Mesendoderm (in vitro differentiated cells): ENCODE measurements around the gene NPAT.

Source experiments
- DNase-seq: peaks from one replicate; pipeline ENCODE4 v3.0.0; 2013
- H2AK5ac ChIP-seq: 2 replicates; pipeline ENCODE4 v1.6.1; 2013; ENCODE audit warnings: low read length, inconsistent platforms
- H2BK120ac ChIP-seq: 2 replicates; pipeline ENCODE4 v1.6.1; 2013; ENCODE audit warnings: low read depth, mild to moderate bottlenecking, low read length, moderate library complexity, mixed read lengths
- H2BK15ac ChIP-seq: replicated peaks from 2 replicates; pipeline ENCODE4 v1.6.1; 2013; ENCODE audit warnings: low read depth, mild to moderate bottlenecking, moderate library complexity
- H2BK5ac ChIP-seq: 2 replicates; pipeline ENCODE4 v1.6.1; 2013; ENCODE audit warnings: low read length, inconsistent platforms
- H3K18ac ChIP-seq: 2 replicates; pipeline ENCODE4 v1.6.1; 2013; ENCODE audit warnings: mild to moderate bottlenecking, low read length, mixed read lengths
- H3K23ac ChIP-seq: one replicate; pipeline ENCODE4 v1.6.1; 2013; ENCODE audit warnings: low read length
- H3K27ac ChIP-seq: 2 replicates; pipeline ENCODE4 v1.5.1; 2013; ENCODE audit warnings: low read depth, mild to moderate bottlenecking, inconsistent platforms, low read length, moderate library complexity
- H3K27me3 ChIP-seq: 2 replicates; pipeline ENCODE4 v1.6.1; 2013; ENCODE audit warnings: low read length, control low read depth, mild to moderate bottlenecking, inconsistent platforms; ENCODE audit not compliant: insufficient read depth, poor library complexity
- H3K36me3 ChIP-seq: 2 replicates; pipeline ENCODE4 v1.6.1; 2013; ENCODE audit warnings: low read length, inconsistent platforms; ENCODE audit not compliant: control insufficient read depth, insufficient read depth
- H3K4ac ChIP-seq: one replicate; pipeline ENCODE4 v1.6.1; 2013; ENCODE audit warnings: low read depth, mild to moderate bottlenecking, low read length, moderate library complexity
- H3K4me1 ChIP-seq: 2 replicates; pipeline ENCODE4 v1.6.1; 2013; ENCODE audit warnings: low read depth, low read length, inconsistent platforms; ENCODE audit not compliant: control insufficient read depth
- H3K4me2 ChIP-seq: 2 replicates; pipeline ENCODE4 v1.6.1; 2013; ENCODE audit warnings: low read length
- H3K4me3 ChIP-seq: 2 replicates; pipeline ENCODE4 v1.5.1; 2013; ENCODE audit warnings: mild to moderate bottlenecking, low read length
- H3K56ac ChIP-seq: one replicate; pipeline ENCODE4 v1.6.1; 2013; ENCODE audit warnings: low read length
- H3K79me1 ChIP-seq: 2 replicates; pipeline ENCODE4 v1.6.1; 2013; ENCODE audit warnings: low read length, inconsistent platforms
- H3K79me2 ChIP-seq: 2 replicates; pipeline ENCODE4 v1.6.1; 2013; ENCODE audit warnings: mild to moderate bottlenecking, low read length; ENCODE audit not compliant: control insufficient read depth, insufficient read depth
- H3K9ac ChIP-seq: 2 replicates; pipeline ENCODE4 v1.6.1; 2013; ENCODE audit warnings: low read length, inconsistent platforms
- H4K5ac ChIP-seq: one replicate; pipeline ENCODE4 v1.6.1; 2013; ENCODE audit warnings: low read length
- H4K8ac ChIP-seq: one replicate; pipeline ENCODE4 v1.6.1; 2013; ENCODE audit warnings: low read depth, mild to moderate bottlenecking, control low read depth, low read length, moderate library complexity
- WGBS: extraction: QIAGEN DNeasy Blood & Tissue Kit; methylation state at CpG from one replicate; pipeline ENCODE4 v1.1.7; 2013; ENCODE audit warnings: low lambda C conversion rate, missing lambda C conversion rate; ENCODE audit not compliant: insufficient coverage; ENCODE audit errors: extremely low coverage; 5-methylcytosine and 5-hydroxymethylcytosine counted together

Gene NPAT

DNA sequence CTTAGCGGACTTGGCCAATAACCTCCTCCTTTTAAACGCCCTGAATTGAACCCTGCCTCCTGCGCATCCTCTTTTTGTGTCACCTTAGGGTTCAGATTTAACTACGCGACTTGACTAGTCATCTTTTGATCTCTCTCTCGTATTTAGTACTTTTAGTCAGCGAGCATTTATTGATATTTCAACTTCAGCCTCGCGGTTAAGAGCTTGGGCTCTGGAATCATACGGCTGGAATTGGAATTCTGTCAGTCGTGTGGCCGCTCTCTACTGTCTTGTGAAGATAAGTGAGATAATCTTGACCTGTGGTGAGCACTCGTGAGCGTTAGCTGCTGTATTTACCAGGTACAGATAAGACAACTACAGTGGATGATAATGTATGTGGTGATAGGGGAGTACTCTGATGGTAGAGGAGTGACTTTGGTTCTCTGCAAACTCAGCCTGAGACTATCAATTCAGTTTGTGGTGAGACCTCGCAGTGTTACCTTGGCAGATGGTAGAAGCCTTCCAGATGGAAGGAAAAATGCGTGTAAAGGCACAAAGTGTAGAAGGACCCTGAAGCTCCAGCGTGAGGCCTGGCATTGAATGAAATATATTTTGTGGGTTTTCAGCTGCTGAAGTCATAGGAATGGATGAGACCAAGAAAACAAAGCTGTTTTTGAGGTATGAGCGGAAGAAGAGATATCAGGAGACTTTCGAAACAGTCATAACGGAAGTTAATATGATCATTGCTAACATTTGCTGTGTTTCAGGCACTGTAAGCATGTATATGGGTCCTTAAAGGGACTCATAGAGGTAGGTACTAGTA, 1.1 kb upstream of the NPAT start:
- H3K9ac ChIP-seq, result peak overlapping the region; percentile 97
- no peaks in the 10 kb centered on the region for H3K27me3 ChIP-seq
- H3K4ac ChIP-seq, result peak overlapping the region; percentile 47
- WGBS, result no CpG with 5 or more reads among the region's 20 CpGs
- H3K79me1 ChIP-seq, result peaks cover 9% of the 10 kb centered on the region
- H3K27ac ChIP-seq, result peak overlapping the region; percentile 97
- H3K36me3 ChIP-seq, result no peaks in the 10 kb centered on the region
- no peak overlapping the region for H2BK120ac ChIP-seq
- H3K4me3 ChIP-seq, result peak overlapping the region; percentile 77
- H3K4me2 ChIP-seq, result peak overlapping the region; percentile 85
- H3K18ac ChIP-seq, result peak overlapping the region; percentile 35
- H3K4me1 ChIP-seq, result peaks cover 10% of the 10 kb centered on the region
- H2AK5ac ChIP-seq, result peak overlapping the region; percentile 40
- peak; percentile 91 for DNase-seq
- H4K8ac ChIP-seq, result no peak overlapping the region
- H3K79me2 ChIP-seq, result peaks cover 57% of the 10 kb centered on the region
- H4K5ac ChIP-seq, result peak overlapping the region; percentile 50
- no peak overlapping the region for H2BK5ac ChIP-seq
- H3K23ac ChIP-seq, result no peak overlapping the region
- peak overlapping the region; percentile 99 for H3K56ac ChIP-seq
- no peak overlapping the region for H2BK15ac ChIP-seq

DNA sequence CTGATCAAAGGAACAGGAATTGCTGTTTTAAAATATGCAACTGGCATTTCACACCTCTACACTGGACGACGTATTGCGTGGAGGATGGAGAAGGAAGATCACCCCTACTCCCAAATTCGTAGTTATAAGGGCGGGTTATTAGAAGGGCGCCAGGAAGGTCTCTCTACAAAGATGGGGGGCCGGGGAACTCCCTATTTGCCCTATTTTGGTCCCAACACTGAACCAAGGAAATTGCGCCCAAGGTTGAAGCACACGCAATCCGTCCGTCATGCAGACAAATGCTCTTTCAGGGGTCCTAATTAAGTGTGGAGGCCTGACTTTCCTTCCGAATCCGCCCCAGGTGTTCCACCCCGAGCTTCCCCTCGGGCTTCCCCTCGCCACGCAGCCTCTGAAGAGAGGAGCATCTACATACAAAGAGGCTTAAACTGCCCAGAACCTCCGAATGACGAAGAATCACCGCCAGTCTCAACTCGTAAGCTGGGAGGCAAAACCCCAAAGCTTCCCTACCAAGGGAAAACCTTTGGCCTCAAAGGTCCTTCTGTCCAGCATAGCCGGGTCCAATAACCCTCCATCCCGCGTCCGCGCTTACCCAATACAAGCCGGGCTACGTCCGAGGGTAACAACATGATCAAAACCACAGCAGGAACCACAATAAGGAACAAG, 396 bp downstream of the NPAT start:
- H3K23ac ChIP-seq, result peak overlapping the region; percentile 1
- no peak overlapping the region for H4K5ac ChIP-seq
- no peak overlapping the region for H4K8ac ChIP-seq
- no peaks in the 10 kb centered on the region for H3K36me3 ChIP-seq
- H3K9ac ChIP-seq, result peak overlapping the region; percentile 83
- peaks cover 11% of the 10 kb centered on the region for H3K4me1 ChIP-seq
- peak overlapping the region; percentile 86 for H3K56ac ChIP-seq
- peaks cover 10% of the 10 kb centered on the region for H3K79me1 ChIP-seq
- no peak overlapping the region for H2BK15ac ChIP-seq
- no CpG with 5 or more reads among the region's 29 CpGs for WGBS
- peaks cover 60% of the 10 kb centered on the region for H3K79me2 ChIP-seq
- H3K4me2 ChIP-seq, result peak overlapping the region; percentile 54
- H2BK5ac ChIP-seq, result peak overlapping the region; percentile 2
- H3K4me3 ChIP-seq, result peak overlapping the region; percentile 57
- H2BK120ac ChIP-seq, result no peak overlapping the region
- no peak overlapping the region for H2AK5ac ChIP-seq
- H3K27ac ChIP-seq, result peak overlapping the region; percentile 74
- no peak for DNase-seq
- peak overlapping the region; percentile 63 for H3K18ac ChIP-seq
- no peaks in the 10 kb centered on the region for H3K27me3 ChIP-seq
- peak overlapping the region; percentile 26 for H3K4ac ChIP-seq

DNA sequence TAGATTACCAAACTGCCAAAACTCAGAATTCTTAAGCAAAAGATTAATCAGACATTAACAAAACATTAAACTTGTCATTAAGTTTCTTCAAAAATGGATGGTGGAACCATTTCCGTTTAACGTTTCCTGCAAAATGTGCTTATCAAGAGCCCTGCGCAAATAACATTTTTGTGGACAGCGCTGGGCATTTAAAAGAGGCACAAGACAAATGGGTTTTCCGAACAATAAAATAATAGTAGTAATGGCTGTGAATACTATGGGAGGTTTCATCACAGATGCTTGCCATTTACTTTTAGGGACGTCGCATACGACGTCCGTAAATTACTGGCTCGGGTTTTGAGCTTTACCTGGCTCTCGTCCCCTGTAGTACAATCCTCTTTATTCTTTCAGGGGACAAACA, 1.1 kb downstream of the NPAT start:
- H3K9ac ChIP-seq, result peak overlapping the region; percentile 83
- no peak overlapping the region for H2BK120ac ChIP-seq
- no peaks in the 10 kb centered on the region for H3K27me3 ChIP-seq
- peaks cover 59% of the 10 kb centered on the region for H3K79me2 ChIP-seq
- H3K79me1 ChIP-seq, result peaks cover 13% of the 10 kb centered on the region
- H3K56ac ChIP-seq, result peak overlapping the region; percentile 86
- no peak overlapping the region for H2AK5ac ChIP-seq
- H3K4me2 ChIP-seq, result peak overlapping the region; percentile 54
- no CpG with 5 or more reads among the region's 12 CpGs for WGBS
- no peak overlapping the region for H3K4ac ChIP-seq
- no peak overlapping the region for H3K18ac ChIP-seq
- no peak overlapping the region for H3K23ac ChIP-seq
- no peak overlapping the region for H2BK15ac ChIP-seq
- H3K27ac ChIP-seq, result no peak overlapping the region
- H4K5ac ChIP-seq, result no peak overlapping the region
- no peak overlapping the region for H4K8ac ChIP-seq
- peak overlapping the region; percentile 57 for H3K4me3 ChIP-seq
- no peak overlapping the region for H2BK5ac ChIP-seq
- no peak for DNase-seq
- H3K36me3 ChIP-seq, result no peaks in the 10 kb centered on the region
- peaks cover 11% of the 10 kb centered on the region for H3K4me1 ChIP-seq

DNA sequence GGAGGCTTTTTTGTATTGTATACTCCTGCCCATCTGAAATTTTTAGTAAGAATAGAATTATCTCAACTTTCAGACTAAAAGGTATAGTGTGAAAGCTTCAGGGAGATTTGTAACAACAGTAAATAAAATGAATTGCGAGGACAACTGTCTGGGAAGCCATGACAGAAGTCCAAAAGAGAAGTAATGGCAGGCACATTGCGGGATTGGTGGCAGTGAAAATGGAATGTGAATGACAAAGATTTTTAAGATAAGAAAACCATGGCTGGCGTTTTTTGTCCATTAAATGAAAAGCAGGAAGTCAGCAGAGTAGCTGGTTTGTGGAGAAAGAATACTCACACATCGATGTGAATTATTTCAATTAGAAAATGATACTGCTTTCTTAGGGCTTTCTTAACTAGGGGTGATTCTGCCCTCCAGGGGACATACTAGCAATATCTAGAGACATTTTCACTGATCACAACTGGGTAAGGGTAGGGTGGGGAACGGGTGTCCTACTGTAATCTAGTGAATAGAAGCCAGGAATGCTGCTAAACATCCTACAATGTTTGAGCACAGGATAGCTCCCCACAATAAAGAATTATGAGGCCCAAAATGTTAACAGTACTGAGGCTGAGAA, 1.6 kb downstream of the NPAT start:
- H3K9ac ChIP-seq, result peak overlapping the region; percentile 83
- no peak overlapping the region for H2BK120ac ChIP-seq
- H3K23ac ChIP-seq, result no peak overlapping the region
- no peak overlapping the region for H2BK5ac ChIP-seq
- H3K27me3 ChIP-seq, result no peaks in the 10 kb centered on the region
- peaks cover 11% of the 10 kb centered on the region for H3K4me1 ChIP-seq
- peaks cover 59% of the 10 kb centered on the region for H3K79me2 ChIP-seq
- H2BK15ac ChIP-seq, result no peak overlapping the region
- no peak overlapping the region for H3K4ac ChIP-seq
- H3K4me2 ChIP-seq, result peak overlapping the region; percentile 54
- H4K8ac ChIP-seq, result no peak overlapping the region
- no peak overlapping the region for H4K5ac ChIP-seq
- no peaks in the 10 kb centered on the region for H3K36me3 ChIP-seq
- WGBS, result no CpG with 5 or more reads among the region's 5 CpGs
- peak overlapping the region; percentile 71 for H3K56ac ChIP-seq
- H2AK5ac ChIP-seq, result no peak overlapping the region
- DNase-seq, result peak; percentile 29
- peak overlapping the region; percentile 4 for H3K4me3 ChIP-seq
- H3K79me1 ChIP-seq, result peaks cover 11% of the 10 kb centered on the region
- H3K18ac ChIP-seq, result no peak overlapping the region
- H3K27ac ChIP-seq, result no peak overlapping the region

DNA sequence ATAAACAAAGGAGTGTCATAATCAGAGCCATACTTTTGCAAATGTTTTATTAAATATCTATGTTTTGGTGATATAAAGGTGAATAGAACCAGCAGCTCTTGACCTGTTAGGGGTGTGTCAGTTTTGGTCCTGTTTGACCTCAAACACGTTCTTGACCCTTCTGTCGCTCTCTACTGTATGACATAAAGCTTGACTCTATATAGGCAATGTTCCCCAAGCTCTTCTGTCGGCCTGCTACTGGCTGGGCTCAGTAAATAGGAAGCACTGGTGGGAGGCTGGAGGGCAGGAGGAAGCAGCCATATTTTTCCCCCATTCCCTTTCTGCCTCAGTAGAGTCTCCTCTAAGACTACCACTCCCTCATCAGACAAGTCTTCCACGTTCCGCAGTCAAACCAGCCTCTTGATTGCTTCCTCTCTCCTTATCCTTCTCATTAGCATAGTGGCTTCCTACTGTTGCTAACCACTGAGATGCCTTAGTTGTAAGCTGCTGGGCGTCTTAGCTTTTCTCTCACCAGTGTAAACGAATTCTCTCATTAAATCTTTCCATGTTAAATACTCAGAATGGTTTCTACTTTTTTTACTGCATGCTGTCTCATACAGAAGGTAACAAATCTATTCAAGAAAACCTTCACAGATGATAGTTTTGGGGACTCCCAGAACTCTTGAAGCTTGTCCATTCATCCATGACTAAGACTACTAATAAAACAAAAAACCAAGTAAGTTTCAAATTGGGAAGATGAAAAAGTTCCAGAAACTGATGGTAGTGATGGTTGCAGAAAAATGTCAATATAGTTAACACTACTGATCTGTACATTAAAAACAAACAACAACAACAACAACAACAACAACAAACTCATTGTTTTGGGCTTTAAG, 3.3 kb downstream of the NPAT start:
- no peak overlapping the region for H3K18ac ChIP-seq
- no peak overlapping the region for H3K9ac ChIP-seq
- peak overlapping the region; percentile 71 for H3K56ac ChIP-seq
- no peak overlapping the region for H2BK15ac ChIP-seq
- peaks cover 55% of the 10 kb centered on the region for H3K79me2 ChIP-seq
- H3K27me3 ChIP-seq, result no peaks in the 10 kb centered on the region
- H3K36me3 ChIP-seq, result no peaks in the 10 kb centered on the region
- no peak overlapping the region for H3K4ac ChIP-seq
- peaks cover 11% of the 10 kb centered on the region for H3K79me1 ChIP-seq
- H3K4me3 ChIP-seq, result no peak overlapping the region
- no peak overlapping the region for H2AK5ac ChIP-seq
- H3K4me2 ChIP-seq, result no peak overlapping the region
- WGBS, result no CpG with 5 or more reads among the region's 7 CpGs
- H2BK5ac ChIP-seq, result no peak overlapping the region
- peaks cover 10% of the 10 kb centered on the region for H3K4me1 ChIP-seq
- peak; percentile 84 for DNase-seq
- no peak overlapping the region for H2BK120ac ChIP-seq
- no peak overlapping the region for H3K23ac ChIP-seq
- H3K27ac ChIP-seq, result no peak overlapping the region
- H4K8ac ChIP-seq, result no peak overlapping the region
- H4K5ac ChIP-seq, result no peak overlapping the region
